ENCODE data around the gene PERM1.

Gene PERM1

DNA sequence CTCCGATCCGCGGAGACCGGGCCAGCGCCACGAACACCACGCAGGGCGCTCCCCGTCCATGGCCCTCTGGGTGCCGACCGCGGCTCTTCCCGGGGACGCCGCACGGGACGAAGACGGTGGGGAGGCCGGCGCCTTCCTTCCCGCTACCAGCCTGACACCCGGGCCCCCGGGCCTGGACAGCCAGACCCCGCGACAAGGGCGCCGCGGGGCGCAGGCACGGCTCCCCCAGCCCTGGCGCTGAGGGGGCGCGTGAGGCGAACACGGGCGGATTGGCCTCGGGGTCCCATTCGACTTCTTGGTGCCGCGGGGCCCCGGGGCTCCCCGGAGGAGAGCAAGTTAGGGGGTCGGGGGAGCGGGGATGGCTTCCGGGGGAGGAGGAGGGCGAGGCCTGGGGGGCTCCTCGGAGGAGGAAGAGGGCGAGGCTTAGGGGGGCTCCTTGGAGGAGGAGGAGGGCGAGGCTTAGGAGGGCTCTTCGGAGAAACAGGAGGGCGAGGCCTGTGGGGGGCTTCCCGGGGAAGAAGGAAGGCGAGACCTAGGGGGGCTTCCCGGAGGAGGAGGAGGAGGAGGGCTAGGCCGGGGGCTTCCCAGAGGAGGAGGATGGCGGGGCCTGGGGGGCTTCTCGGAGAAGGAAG, 22.0 kb downstream of the PERM1 start:
- Histone ChIP-seq H3K4me2 (ENCODE audit: low read length) (peak overlapping the region; percentile 77), H3K9me3 (ENCODE audit: control insufficient read depth, insufficient read depth, low read length) (no peaks in the 10 kb centered on the region), H3K27me3 (ENCODE audit: control insufficient read depth, low read length) (no peaks in the 10 kb centered on the region), H4K20me1 (ENCODE audit: control insufficient read depth, insufficient read depth, low read depth, low read length) (no peaks in the 10 kb centered on the region), H3K36me3 (ENCODE audit: control insufficient read depth, low read length) (peaks cover 31% of the 10 kb centered on the region), H3K4me3 (ENCODE audit: low read length) (peak overlapping the region; percentile 90), H3K9me2 (replicated peaks; ENCODE audit: control insufficient read depth, low read length) (no peaks in the 10 kb centered on the region), H3K27ac (ENCODE audit: low read depth, low read length) (no peak overlapping the region), H3K4me1 (ENCODE audit: control insufficient read depth, low read length) (peaks cover 22% of the 10 kb centered on the region; the same call in 1 of the 2 replicates), H3K79me2 (ENCODE audit: control insufficient read depth, low read length) (peaks cover 27% of the 10 kb centered on the region), H3F3A (ENCODE audit: control insufficient read depth, insufficient read depth) (no peaks in the 10 kb centered on the region)
- TF ChIP-seq, protein P1, sequence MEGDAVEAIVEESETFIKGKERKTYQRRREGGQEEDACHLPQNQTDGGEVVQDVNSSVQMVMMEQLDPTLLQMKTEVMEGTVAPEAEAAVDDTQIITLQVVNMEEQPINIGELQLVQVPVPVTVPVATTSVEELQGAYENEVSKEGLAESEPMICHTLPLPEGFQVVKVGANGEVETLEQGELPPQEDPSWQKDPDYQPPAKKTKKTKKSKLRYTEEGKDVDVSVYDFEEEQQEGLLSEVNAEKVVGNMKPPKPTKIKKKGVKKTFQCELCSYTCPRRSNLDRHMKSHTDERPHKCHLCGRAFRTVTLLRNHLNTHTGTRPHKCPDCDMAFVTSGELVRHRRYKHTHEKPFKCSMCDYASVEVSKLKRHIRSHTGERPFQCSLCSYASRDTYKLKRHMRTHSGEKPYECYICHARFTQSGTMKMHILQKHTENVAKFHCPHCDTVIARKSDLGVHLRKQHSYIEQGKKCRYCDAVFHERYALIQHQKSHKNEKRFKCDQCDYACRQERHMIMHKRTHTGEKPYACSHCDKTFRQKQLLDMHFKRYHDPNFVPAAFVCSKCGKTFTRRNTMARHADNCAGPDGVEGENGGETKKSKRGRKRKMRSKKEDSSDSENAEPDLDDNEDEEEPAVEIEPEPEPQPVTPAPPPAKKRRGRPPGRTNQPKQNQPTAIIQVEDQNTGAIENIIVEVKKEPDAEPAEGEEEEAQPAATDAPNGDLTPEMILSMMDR (IDR thresholded peaks at IDR 0.05; ENCODE audit: low read depth, low read length, poor library complexity, severe bottlenecking), result no peak
- no peak for TF ChIP-seq EZH2phosphoT487 (IDR thresholded peaks at IDR 0.05; ENCODE audit: borderline replicate concordance, low read length)

DNA sequence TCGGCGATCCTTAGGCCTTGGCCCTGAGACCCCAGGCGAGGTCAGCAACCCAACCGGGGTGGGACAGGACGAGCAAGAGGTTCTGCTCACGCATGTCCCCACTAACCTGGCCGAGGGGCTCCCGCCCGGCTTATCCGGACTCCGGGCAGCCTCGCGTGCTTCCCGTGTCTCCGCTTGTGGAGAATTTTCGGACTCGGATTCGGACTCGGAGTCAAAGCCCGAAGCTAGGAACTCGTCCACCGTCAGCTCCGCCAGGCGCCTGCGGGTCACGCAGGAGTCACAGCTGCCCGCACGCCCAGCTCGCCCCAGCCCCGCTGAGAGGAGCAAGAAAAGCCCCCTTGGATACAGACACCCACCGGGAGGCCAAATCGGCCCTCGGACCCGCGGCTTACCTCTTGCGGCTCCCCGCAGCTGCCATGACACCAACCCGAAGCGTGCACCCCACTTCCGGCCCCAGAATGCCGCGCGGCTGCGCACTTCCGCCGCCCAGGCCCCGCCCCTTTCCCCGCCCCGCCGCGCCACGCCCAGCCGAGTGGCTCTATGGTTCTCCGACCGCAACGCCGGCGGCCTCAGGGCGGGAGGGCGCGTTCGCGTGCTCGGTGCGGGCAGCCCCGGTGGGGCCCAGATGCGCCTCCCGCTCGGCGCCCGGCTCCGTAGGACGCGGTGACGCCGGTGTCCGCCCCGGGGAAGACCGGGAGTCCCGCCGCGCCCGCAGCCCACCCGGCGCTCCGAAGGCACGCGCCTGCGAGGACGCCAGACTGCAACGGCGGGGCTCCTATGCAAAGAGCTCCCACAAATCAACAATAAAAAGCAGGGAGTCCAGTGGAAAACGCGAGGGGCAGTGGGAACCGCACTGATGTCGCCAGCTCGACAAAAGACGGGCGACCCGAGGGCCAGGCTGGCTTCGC, 22.8 kb downstream of the PERM1 start, which contains the start of gene NOC2L:
NOC2L (minus strand) TSS at position 434 of the 908 bp plus-strand sequence; CDS start at position 418, 16 bp downstream.
- Histone ChIP-seq H3K79me2 (ENCODE audit: control insufficient read depth, low read length) (peaks cover 27% of the 10 kb centered on the region), H3K4me2 (ENCODE audit: low read length) (peak within 1 kb of the TSS; percentile 77), H4K20me1 (ENCODE audit: control insufficient read depth, insufficient read depth, low read depth, low read length) (no peaks in the 10 kb centered on the region), H3K27ac (ENCODE audit: low read depth, low read length) (0 out of 2 replicates have a peak within 1 kb of the TSS, but pooled peaks have one; percentile 15), H3K27me3 (ENCODE audit: control insufficient read depth, low read length) (no peaks in the 10 kb centered on the region), H3K9me2 (replicated peaks; ENCODE audit: control insufficient read depth, low read length) (no peaks in the 10 kb centered on the region), H3F3A (ENCODE audit: control insufficient read depth, insufficient read depth) (no peaks in the 10 kb centered on the region), H3K9me3 (ENCODE audit: control insufficient read depth, insufficient read depth, low read length) (no peaks in the 10 kb centered on the region), H3K36me3 (ENCODE audit: control insufficient read depth, low read length) (peaks cover 39% of the 10 kb centered on the region), H3K4me1 (ENCODE audit: control insufficient read depth, low read length) (peaks cover 22% of the 10 kb centered on the region; the same call in 1 of the 2 replicates), H3K4me3 (ENCODE audit: low read length) (peak within 1 kb of the TSS; percentile 90)
- TF ChIP-seq, protein P1 (IDR thresholded peaks at IDR 0.05; ENCODE audit: low read depth, low read length, poor library complexity, severe bottlenecking), result no peak
- TF ChIP-seq EZH2phosphoT487 (IDR thresholded peaks at IDR 0.05; ENCODE audit: borderline replicate concordance, low read length), result no peak

DNA sequence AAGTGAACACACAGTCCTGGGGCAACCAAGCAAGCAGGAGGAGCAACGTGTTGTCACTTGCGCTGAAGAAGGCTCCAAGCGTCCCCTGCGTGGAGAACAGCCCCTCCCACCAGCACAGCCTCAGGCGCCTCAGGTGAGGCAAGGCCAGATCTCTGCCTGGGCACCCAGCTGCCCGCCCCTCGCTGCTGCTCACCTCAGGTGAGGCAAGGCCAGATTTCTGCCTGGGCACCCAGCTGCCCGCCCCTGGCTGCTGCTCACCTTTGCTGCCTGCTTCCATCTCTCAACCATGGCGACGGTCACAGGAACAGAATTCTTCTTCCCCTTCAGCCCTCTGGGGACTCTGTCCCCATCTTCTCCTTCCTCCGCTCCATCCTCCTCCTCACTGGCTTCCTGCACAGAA, 25.3 kb downstream of the PERM1 start:
- Histone ChIP-seq H3K36me3 (ENCODE audit: control insufficient read depth, low read length) (peaks cover 64% of the 10 kb centered on the region), H3K4me3 (ENCODE audit: low read length) (no peak overlapping the region), H3K79me2 (ENCODE audit: control insufficient read depth, low read length) (peaks cover 27% of the 10 kb centered on the region), H3F3A (ENCODE audit: control insufficient read depth, insufficient read depth) (no peaks in the 10 kb centered on the region), H3K9me2 (replicated peaks; ENCODE audit: control insufficient read depth, low read length) (no peaks in the 10 kb centered on the region), H4K20me1 (ENCODE audit: control insufficient read depth, insufficient read depth, low read depth, low read length) (0 out of 2 replicates have a peak, but pooled peaks cover under 1% of the 10 kb centered on the region), H3K27me3 (ENCODE audit: control insufficient read depth, low read length) (no peaks in the 10 kb centered on the region), H3K9me3 (ENCODE audit: control insufficient read depth, insufficient read depth, low read length) (no peaks in the 10 kb centered on the region), H3K4me1 (ENCODE audit: control insufficient read depth, low read length) (peaks cover 22% of the 10 kb centered on the region; the same call in 1 of the 2 replicates), H3K4me2 (ENCODE audit: low read length) (no peak overlapping the region), H3K27ac (ENCODE audit: low read depth, low read length) (no peak overlapping the region)
- TF ChIP-seq, protein P1 (IDR thresholded peaks at IDR 0.05; ENCODE audit: low read depth, low read length, poor library complexity, severe bottlenecking), result no peak
- TF ChIP-seq EZH2phosphoT487 (IDR thresholded peaks at IDR 0.05; ENCODE audit: borderline replicate concordance, low read length), result no peak

Data from DOHH2 (cell line).